HepG2 (cell line): ENCODE data around the gene SIN3A. TPM values are rescaled to one million over a fixed set of nuclear protein-coding genes. Genes with fewer than 3 reads are reported as not detected.
"Not testable (repeated sequence)": the region's sequence is repeated elsewhere in the genome, so short reads cannot be mapped to it uniquely, and the experiment has no call there.

ENCODE experiments used
- ATAC-seq: fragments of 200-7000 bp; cut with Tn5 transposase; 3 replicates; pipeline ENCODE4 v1.9.1; 2020; ENCODE audit warnings: mild to moderate bottlenecking, moderate library complexity
- BruUV-seq: library from RNA; stranded (reverse); fragments of 400-500 nt; replicated peaks from 2 replicates; lab custom pipeline; 2021; lab: Mats Ljungman, UMichigan
- CTCF ChIA-PET: fragments of 300-600 bp; formaldehyde crosslinking; extraction: SDS; loops from one replicate; lab custom pipeline; 2021; ENCODE audit warnings: low total read pairs, inconsistent platforms, low intra/inter-chr PET ratio; lab: Yijun Ruan, JAX
- POLR2A ChIA-PET: fragments of 350-600 bp; sonication (Branson Sonifier 250); formaldehyde crosslinking; loops from one replicate; lab custom pipeline; 2020; ENCODE audit warnings: antibody characterized with exemption, inconsistent platforms; lab: Yijun Ruan, JAX
- DNase-seq: peaks from one replicate; pipeline ENCODE4 v3.0.0-alpha.2; 2015; ENCODE audit warnings: low spot score
- FAIRE-seq: peaks from 3 replicates; lab custom pipeline; 2011; peaks lifted over from hg19 to GRCh38; lab: Jason Lieb, UNC
- H2AFZ ChIP-seq: one replicate; pipeline ENCODE4 v1.6.1; 2011; ENCODE audit warnings: low read length, inconsistent platforms
- H3K27ac ChIP-seq: fragments of 300-600 bp; 3 replicates; pipeline ENCODE4 v1.8.0; 2011; ENCODE audit warnings: mixed run types, mild to moderate bottlenecking, mixed read lengths, low read length, inconsistent platforms; ENCODE audit not compliant: insufficient read depth; ENCODE audit errors: extremely low read length
- H3K27me3 ChIP-seq, 2 experiments: fragments of 200-600 bp in 1 of 2; 2 replicates in 1 of 2; 3 replicates in 1 of 2; pipeline versions ENCODE4 v1.6.0 to v1.8.0; 2011; ENCODE audit warnings: low read length in 2 of 2, mild to moderate bottlenecking in 2 of 2, moderate library complexity in 2 of 2, inconsistent platforms in 1 of 2; ENCODE audit not compliant: insufficient read depth in 2 of 2, control insufficient read depth in 1 of 2
- H3K36me3 ChIP-seq, 2 experiments: fragments of 200-600 bp in 1 of 2; replicated peaks in 1 of 2; 2 replicates in 1 of 2; 3 replicates in 1 of 2; pipeline versions ENCODE4 v1.5.1 to v1.8.0; 2011; ENCODE audit warnings: low read length in 2 of 2, inconsistent platforms in 1 of 2; ENCODE audit not compliant: insufficient read depth in 2 of 2, control insufficient read depth in 1 of 2
- H3K4me1 ChIP-seq: 2 replicates; pipeline ENCODE4 v1.5.1; 2012; ENCODE audit warnings: low read length, inconsistent platforms; ENCODE audit not compliant: insufficient read depth
- H3K4me2 ChIP-seq: 2 replicates; pipeline ENCODE4 v1.6.0; 2011; ENCODE audit warnings: low read depth, low read length, inconsistent platforms
- H3K4me3 ChIP-seq, 3 experiments: fragments of 200-600 bp in 1 of 3; sonication (generic), shearing (Covaris generic) in 1 of 3; replicated peaks in 1 of 3; 2 replicates each; pipeline ENCODE4 v1.5.1; 2011 to 2016; ENCODE audit warnings: low read length in 3 of 3, inconsistent platforms in 2 of 3, low read depth in 2 of 3, mild to moderate bottlenecking in 2 of 3, control low read depth in 1 of 3, mixed read lengths in 1 of 3; ENCODE audit not compliant: insufficient read depth in 1 of 3
- H3K79me2 ChIP-seq: one replicate; pipeline ENCODE4 v1.6.1; 2011; ENCODE audit warnings: low read length, inconsistent platforms; ENCODE audit not compliant: insufficient read depth
- H3K9ac ChIP-seq: 2 replicates; pipeline ENCODE4 v1.6.0; 2011; ENCODE audit warnings: mild to moderate bottlenecking, low read depth, low read length, inconsistent platforms; ENCODE audit not compliant: insufficient read depth
- H3K9me3 ChIP-seq: 2 replicates; pipeline ENCODE4 v1.5.1; 2012; ENCODE audit warnings: mild to moderate bottlenecking, low read length
- H4K20me1 ChIP-seq: 2 replicates; pipeline ENCODE4 v1.6.0; 2011; ENCODE audit warnings: inconsistent platforms, mild to moderate bottlenecking, low read length, moderate library complexity; ENCODE audit not compliant: insufficient read depth
- AGO1 ChIP-seq: fragments of 200-400 bp; formaldehyde crosslinking; IDR thresholded peaks from 2 replicates; pipeline ENCODE4 v1.6.1; 2017; ENCODE audit warnings: mild to moderate bottlenecking, low read depth, low read length, moderate library complexity; ENCODE audit not compliant: poor library complexity, severe bottlenecking
- ARID2 ChIP-seq: sonication (generic); formaldehyde crosslinking; IDR thresholded peaks from 2 replicates; pipeline ENCODE4 v1.8.1; 2022; ENCODE audit warnings: mild to moderate bottlenecking, missing genetic modification reagents, borderline replicate concordance
- CREM ChIP-seq, 2 experiments: sonication (generic) in 1 of 2; formaldehyde crosslinking in 1 of 2; IDR thresholded peaks; 2 replicates each; pipeline versions ENCODE4 v1.4.0 to v1.6.1; 2016 to 2020; ENCODE audit warnings: antibody characterized with exemption in 1 of 2, mild to moderate bottlenecking in 1 of 2, missing genetic modification reagents in 1 of 2
- KAT2B ChIP-seq: fragments of 150-350 bp; IDR thresholded peaks from 2 replicates; pipeline ENCODE4 v1.6.1; 2014; ENCODE audit warnings: low read depth, low read length, borderline replicate concordance
- KLF15 ChIP-seq: sonication (generic); formaldehyde crosslinking; IDR thresholded peaks from 2 replicates; pipeline ENCODE4 v1.8.1; 2023; ENCODE audit warnings: borderline replicate concordance, mild to moderate bottlenecking, inconsistent platforms, missing genetic modification reagents, mixed read lengths
- MIER2 ChIP-seq: IDR thresholded peaks from 2 replicates; pipeline ENCODE4 v1.6.1; 2016; ENCODE audit warnings: missing biosample characterization, missing genetic modification reagents
- RAD51 ChIP-seq: fragments of 450-650 bp; IDR thresholded peaks from 2 replicates; pipeline ENCODE4 v1.6.1; 2016; ENCODE audit warnings: borderline replicate concordance
- RFX3 ChIP-seq: IDR thresholded peaks from 2 replicates; pipeline ENCODE4 v1.6.1; 2016; ENCODE audit warnings: missing biosample characterization, missing genetic modification reagents
- SATB2 ChIP-seq: sonication (generic); formaldehyde crosslinking; IDR thresholded peaks from 2 replicates; pipeline ENCODE4 v1.5.0; 2020; ENCODE audit warnings: missing genetic modification reagents
- U2AF1 ChIP-seq: fragments of 200-400 bp; formaldehyde crosslinking; optimal IDR thresholded peaks from 2 replicates; pipeline ENCODE3; 2017; ENCODE audit warnings: mild to moderate bottlenecking, low read depth, low read length
- WGBS: methylation state at CpG from one replicate; pipeline ENCODE4 v1.1.6; 2017; ENCODE audit warnings: low lambda C conversion rate; 5-methylcytosine and 5-hydroxymethylcytosine counted together
- in situ Hi-C: cut with HindIII; loops from 2 replicates; pipeline ENCODE4 v1.10.0; 2017; ENCODE audit warnings: low pct_unique_long_range_greater_than_20kb; ENCODE audit not compliant: extremely low pct_ligation_motif_present
- intact Hi-C: fragments of 100-400 bp; cut with micrococcal nuclease; formaldehyde crosslinking; loops from one replicate; pipeline ENCODE4 v1.10.0; 2022; ENCODE audit not compliant: unreplicated experiment
- polyA plus RNA-seq, 8 experiments: library from polyadenylated mRNA; depleted of rRNA in 3 of 8; stranded (reverse) in 7 of 8; unstranded in 1 of 8; fragments of >200 nt; fragmentation: Illumina TruSeq in 4 of 8; extraction: Trizol in 4 of 8; gene quantifications; 2 replicates each; pipeline versions ENCODE4 v1.2.1 to v1.2.3, GENCODE V29; 2011 to 2016; ENCODE audit warnings: low read depth in 4 of 8, missing spikeins in 1 of 8, mixed read lengths in 1 of 8; ENCODE audit not compliant: insufficient read depth in 1 of 8
- total RNA-seq, 5 experiments: library from RNA; depleted of rRNA; stranded (reverse); fragments of >200 nt; fragmentation: Illumina TruSeq; extraction: Trizol; gene quantifications; 2 replicates each; pipeline ENCODE4 v1.2.3, GENCODE V29; 2016; ENCODE audit warnings: low read depth in 1 of 5
- TF ChIP-seq, protein P1 (sequence below): sonication (generic); formaldehyde crosslinking; IDR thresholded peaks from 2 replicates; pipeline ENCODE4 v1.4.0; 2020; ENCODE audit warnings: missing genetic modification reagents, borderline replicate concordance
- TF ChIP-seq, protein P2 (sequence below): sonication (generic); formaldehyde crosslinking; IDR thresholded peaks from 2 replicates; pipeline ENCODE4 v1.5.1; 2020; ENCODE audit warnings: mild to moderate bottlenecking, missing genetic modification reagents, moderate library complexity

The SIN3A gene
- total and polyA plus RNA-seq, 2 of the 13 experiments (the other 11 are each of a cell fraction or from before 2014, with no cell fraction given) = 16.1 to 28.1 TPM

DNA sequence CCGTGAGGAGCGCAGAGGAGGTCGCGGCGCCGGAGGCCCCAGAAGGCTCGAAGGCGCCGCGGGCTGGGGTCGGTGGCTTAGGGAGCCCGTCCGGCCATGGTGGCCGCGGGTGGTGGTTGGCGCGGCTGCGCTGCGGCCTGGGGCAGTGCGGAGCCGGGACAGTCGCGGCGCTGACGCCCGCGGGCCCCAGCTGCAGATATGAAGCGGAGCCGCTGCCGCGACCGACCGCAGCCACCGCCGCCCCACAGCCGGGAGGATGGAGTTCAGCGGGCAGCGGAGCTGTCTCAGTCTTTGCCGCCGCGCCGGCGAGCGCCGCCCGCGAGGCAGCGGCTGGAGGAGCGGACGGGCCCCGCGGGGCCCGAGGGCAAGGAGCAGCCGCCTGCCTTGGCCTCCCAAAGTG lies 29.0 kb upstream of the SIN3A start:
- H3K9ac ChIP-seq, BruUV-seq, POLR2A ChIA-PET, H3K4me1 ChIP-seq, H3K27ac ChIP-seq, FAIRE-seq, ATAC-seq, H3K79me2 ChIP-seq, H3K4me3 ChIP-seq, DNase-seq, H3K9me3 ChIP-seq, H4K20me1 ChIP-seq, H3K4me2 ChIP-seq, H3K27me3 ChIP-seq, in situ Hi-C loops, intact Hi-C loops, CTCF ChIA-PET, H2AFZ ChIP-seq: not testable (repeated sequence)
- H3K36me3 ChIP-seq = peaks cover 5 to 21% of the 10 kb centered on the region in 2 experiments
- 100% methylated on average over 10 of the region's 54 CpGs for WGBS

DNA sequence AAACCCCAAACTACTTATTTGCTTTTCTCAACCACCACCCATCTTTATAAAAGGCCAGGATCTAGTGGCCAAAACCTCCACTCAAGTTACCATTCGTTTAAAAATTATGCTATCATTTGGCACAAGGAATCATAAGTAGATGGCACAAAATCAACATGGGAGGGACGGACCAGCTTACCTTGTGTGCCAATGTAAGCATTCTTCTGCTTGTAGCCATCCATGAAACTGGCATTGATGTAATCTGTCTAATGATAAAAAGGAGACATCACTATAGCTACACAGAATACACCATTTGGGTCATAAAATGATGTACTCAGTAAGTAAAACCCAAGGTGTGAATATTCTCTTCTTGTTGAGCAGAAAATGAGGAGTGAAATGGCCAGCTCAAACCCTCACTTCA lies 28.2 kb upstream of the SIN3A start:
- FAIRE-seq (no peak), ATAC-seq (no peak), DNase-seq (no peak)
- no TSS peak for BruUV-seq
- intact Hi-C loops = no loop called here
- no peaks in the 10 kb centered on the region for H3K9me3 ChIP-seq
- peaks cover 6 to 17% of the 10 kb centered on the region in 2 experiments for H3K36me3 ChIP-seq
- no peaks in the 10 kb centered on the region for H3K27me3 ChIP-seq
- no peak overlapping the region for H3K4me2 ChIP-seq
- H3K4me3 ChIP-seq = no peak overlapping the region
- CTCF ChIA-PET = no interaction called here
- H3K4me1 ChIP-seq = no peaks in the 10 kb centered on the region
- POLR2A ChIA-PET = no interaction called here
- no peak overlapping the region for H3K9ac ChIP-seq
- 89% methylated on average over 2 of the region's 2 CpGs for WGBS
- H3K27ac ChIP-seq = no peak overlapping the region
- no peaks in the 10 kb centered on the region for H4K20me1 ChIP-seq
- H3K79me2 ChIP-seq = no peaks in the 10 kb centered on the region
- in situ Hi-C loops = no loop called here
- no peak overlapping the region for H2AFZ ChIP-seq
- no peak for TF ChIP-seq KAT2B
- TF ChIP-seq CREM (IDR thresholded peaks at IDR 0.05) = no peak
- no peak for TF ChIP-seq CREM (CRISPR knock-in tag; IDR thresholded peaks at IDR 0.05)
- TF ChIP-seq, protein P1, sequence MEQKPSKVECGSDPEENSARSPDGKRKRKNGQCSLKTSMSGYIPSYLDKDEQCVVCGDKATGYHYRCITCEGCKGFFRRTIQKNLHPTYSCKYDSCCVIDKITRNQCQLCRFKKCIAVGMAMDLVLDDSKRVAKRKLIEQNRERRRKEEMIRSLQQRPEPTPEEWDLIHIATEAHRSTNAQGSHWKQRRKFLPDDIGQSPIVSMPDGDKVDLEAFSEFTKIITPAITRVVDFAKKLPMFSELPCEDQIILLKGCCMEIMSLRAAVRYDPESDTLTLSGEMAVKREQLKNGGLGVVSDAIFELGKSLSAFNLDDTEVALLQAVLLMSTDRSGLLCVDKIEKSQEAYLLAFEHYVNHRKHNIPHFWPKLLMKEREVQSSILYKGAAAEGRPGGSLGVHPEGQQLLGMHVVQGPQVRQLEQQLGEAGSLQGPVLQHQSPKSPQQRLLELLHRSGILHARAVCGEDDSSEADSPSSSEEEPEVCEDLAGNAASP (CRISPR knock-in tag) = no peak
- no peak for TF ChIP-seq AGO1
- TF ChIP-seq RFX3 = no peak
- no peak for TF ChIP-seq RAD51
- TF ChIP-seq ARID2 (CRISPR knock-in tag) = no peak
- no peak for TF ChIP-seq MIER2
- no peak for TF ChIP-seq U2AF1
- TF ChIP-seq, protein P2, sequence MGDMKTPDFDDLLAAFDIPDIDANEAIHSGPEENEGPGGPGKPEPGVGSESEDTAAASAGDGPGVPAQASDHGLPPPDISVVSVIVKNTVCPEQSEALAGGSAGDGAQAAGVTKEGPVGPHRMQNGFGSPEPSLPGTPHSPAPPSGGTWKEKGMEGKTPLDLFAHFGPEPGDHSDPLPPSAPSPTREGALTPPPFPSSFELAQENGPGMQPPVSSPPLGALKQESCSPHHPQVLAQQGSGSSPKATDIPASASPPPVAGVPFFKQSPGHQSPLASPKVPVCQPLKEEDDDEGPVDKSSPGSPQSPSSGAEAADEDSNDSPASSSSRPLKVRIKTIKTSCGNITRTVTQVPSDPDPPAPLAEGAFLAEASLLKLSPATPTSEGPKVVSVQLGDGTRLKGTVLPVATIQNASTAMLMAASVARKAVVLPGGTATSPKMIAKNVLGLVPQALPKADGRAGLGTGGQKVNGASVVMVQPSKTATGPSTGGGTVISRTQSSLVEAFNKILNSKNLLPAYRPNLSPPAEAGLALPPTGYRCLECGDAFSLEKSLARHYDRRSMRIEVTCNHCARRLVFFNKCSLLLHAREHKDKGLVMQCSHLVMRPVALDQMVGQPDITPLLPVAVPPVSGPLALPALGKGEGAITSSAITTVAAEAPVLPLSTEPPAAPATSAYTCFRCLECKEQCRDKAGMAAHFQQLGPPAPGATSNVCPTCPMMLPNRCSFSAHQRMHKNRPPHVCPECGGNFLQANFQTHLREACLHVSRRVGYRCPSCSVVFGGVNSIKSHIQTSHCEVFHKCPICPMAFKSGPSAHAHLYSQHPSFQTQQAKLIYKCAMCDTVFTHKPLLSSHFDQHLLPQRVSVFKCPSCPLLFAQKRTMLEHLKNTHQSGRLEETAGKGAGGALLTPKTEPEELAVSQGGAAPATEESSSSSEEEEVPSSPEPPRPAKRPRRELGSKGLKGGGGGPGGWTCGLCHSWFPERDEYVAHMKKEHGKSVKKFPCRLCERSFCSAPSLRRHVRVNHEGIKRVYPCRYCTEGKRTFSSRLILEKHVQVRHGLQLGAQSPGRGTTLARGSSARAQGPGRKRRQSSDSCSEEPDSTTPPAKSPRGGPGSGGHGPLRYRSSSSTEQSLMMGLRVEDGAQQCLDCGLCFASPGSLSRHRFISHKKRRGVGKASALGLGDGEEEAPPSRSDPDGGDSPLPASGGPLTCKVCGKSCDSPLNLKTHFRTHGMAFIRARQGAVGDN = no peak
- TF ChIP-seq SATB2 (CRISPR knock-in tag) = no peak
- TF ChIP-seq KLF15 (CRISPR knock-in tag) = no peak
